Body of pancreas (tissue), 4 donors: Measurements from ENCODE around the gene SLC51B. TPM values are rescaled to one million over a fixed set of nuclear protein-coding genes. Genes with fewer than 3 reads are reported as not detected.

Source experiments
- ATAC-seq: fragments of 150-250 bp; one replicate; pipeline ENCODE4 v1.9.1; 2016
- DNase-seq, 4 donors: peaks; one replicate each; pipeline ENCODE4 v3.0.0-alpha.2; 2019
- H3K27ac ChIP-seq, 4 donors: fragments of 200-600 bp; sonication (generic); 1 replicate in 3 of 4; 2 replicates in 1 of 4; pipeline versions ENCODE4 v1.5.1 to v1.6.1; 2016 to 2019; ENCODE audit warnings: mild to moderate bottlenecking in 1 of 4, mixed read lengths in 1 of 4, moderate library complexity in 1 of 4
- H3K27me3 ChIP-seq, 2 donors: fragments of 200-600 bp; sonication (generic); one replicate each; pipeline ENCODE4 v1.6.0; 2016; ENCODE audit warnings: mild to moderate bottlenecking in 1 of 2
- H3K36me3 ChIP-seq, 2 donors: fragments of 200-600 bp; sonication (generic); replicated peaks in 1 of 2; 2 replicates each; pipeline ENCODE4 v1.5.1; 2016; ENCODE audit warnings: low read depth in 2 of 2; ENCODE audit not compliant: insufficient read depth in 1 of 2
- H3K4me1 ChIP-seq: fragments of 200-600 bp; sonication (generic); one replicate; pipeline ENCODE4 v1.6.0; 2016
- H3K4me3 ChIP-seq, 2 donors: fragments of 200-600 bp; sonication (generic); 1 replicate in 1 of 2; 2 replicates in 1 of 2; pipeline ENCODE4 v1.5.1; 2016 to 2019
- H3K9me3 ChIP-seq, 3 donors: fragments of 200-600 bp; sonication (generic); 1 replicate in 2 of 3; 2 replicates in 1 of 3; pipeline ENCODE4 v1.5.1; 2016
- POLR2A ChIP-seq, 3 donors: fragments of 450-650 bp; IDR thresholded peaks; one replicate each; pipeline ENCODE4 v1.6.1; 2016; ENCODE audit warnings: antibody characterized with exemption in 3 of 3, mild to moderate bottlenecking in 2 of 3
- WGBS, 2 donors: methylation state at CpG; one replicate each; pipeline ENCODE4 v1.1.5; 2017; 5-methylcytosine and 5-hydroxymethylcytosine counted together
- intact Hi-C: fragments of 100-400 bp; cut with DNase I; formaldehyde crosslinking; loops from one replicate; pipeline ENCODE4 v1.15.1; 2023
- total RNA-seq, 2 donors: library from RNA; depleted of rRNA; stranded (reverse); fragments of >200 nt; gene quantifications; one replicate each; pipeline ENCODE4 v1.1.0, GENCODE V29; 2016
- TF ChIP-seq, protein P1 (sequence below), 7 experiments: fragments of 450-650 bp in 4 of 7; fragments of 200-600 bp in 3 of 7; sonication (generic) in 3 of 7; IDR thresholded peaks; one replicate each; pipeline ENCODE4 v1.5.1; 2016 to 2019; ENCODE audit warnings: antibody characterized with exemption in 7 of 7

Gene SLC51B
- total RNA-seq, 2 donors from 2014 or later, result not detected

DNA sequence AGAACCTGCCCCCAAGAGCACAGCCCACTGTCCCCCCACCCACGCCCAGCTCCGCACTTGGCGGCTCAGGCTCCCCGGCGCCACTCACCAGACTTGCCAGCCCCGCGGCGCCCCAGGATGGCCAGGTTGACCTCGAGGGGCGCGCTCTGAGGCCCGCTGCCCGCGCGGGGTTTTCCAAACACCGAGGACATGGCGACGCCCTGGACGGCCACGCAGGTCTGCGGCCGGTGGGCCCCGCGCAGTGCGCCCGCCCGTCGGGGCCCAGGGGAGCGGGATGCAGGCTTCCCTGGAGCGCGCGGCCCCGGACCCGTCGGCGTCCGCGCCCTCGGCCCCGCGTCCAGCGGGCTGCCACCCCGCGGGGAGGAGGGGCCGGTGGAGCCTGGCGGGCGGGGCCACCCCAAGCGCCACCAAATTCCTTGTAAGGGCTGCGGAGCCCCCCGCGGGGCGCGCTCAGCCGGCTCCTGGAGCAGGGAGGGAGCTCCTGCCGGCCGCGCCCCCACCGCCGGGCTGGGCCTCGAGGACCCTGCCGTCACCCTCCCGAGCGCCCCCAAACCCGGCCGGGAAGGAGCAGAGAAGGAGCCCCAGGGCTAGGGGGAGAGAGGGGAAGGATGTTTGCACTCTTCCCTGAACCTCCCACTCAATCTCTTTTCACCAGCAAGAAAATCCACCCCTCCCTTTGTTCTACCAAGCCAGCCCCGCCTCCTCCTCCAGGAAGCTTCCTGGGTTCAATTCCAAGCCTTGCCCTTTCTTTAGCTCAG is 22.6 kb downstream of the SLC51B start, which contains the start of gene RASL12:
Gene RASL12 (minus strand): TSS at position 347 of the 758 bp plus-strand sequence. CDS start 156 bp downstream, at position 191.
- no peak within 1 kb of the TSS for H3K27ac ChIP-seq
- H3K4me3 ChIP-seq, result no peak within 1 kb of the TSS
- intact Hi-C loops, result no loop called here
- H3K27me3 ChIP-seq, result peaks cover 0 to 13% of the 10 kb centered on the region in 2 donors
- no peaks in the 10 kb centered on the region for H3K9me3 ChIP-seq
- TF ChIP-seq, protein P1, sequence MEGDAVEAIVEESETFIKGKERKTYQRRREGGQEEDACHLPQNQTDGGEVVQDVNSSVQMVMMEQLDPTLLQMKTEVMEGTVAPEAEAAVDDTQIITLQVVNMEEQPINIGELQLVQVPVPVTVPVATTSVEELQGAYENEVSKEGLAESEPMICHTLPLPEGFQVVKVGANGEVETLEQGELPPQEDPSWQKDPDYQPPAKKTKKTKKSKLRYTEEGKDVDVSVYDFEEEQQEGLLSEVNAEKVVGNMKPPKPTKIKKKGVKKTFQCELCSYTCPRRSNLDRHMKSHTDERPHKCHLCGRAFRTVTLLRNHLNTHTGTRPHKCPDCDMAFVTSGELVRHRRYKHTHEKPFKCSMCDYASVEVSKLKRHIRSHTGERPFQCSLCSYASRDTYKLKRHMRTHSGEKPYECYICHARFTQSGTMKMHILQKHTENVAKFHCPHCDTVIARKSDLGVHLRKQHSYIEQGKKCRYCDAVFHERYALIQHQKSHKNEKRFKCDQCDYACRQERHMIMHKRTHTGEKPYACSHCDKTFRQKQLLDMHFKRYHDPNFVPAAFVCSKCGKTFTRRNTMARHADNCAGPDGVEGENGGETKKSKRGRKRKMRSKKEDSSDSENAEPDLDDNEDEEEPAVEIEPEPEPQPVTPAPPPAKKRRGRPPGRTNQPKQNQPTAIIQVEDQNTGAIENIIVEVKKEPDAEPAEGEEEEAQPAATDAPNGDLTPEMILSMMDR (IDR thresholded peaks at IDR 0.05), result no peak
- no peak for TF ChIP-seq POLR2A (IDR thresholded peaks at IDR 0.05)
- no peaks in the 10 kb centered on the region for H3K36me3 ChIP-seq
- no peak for ATAC-seq
- DNase-seq, result no peak
- 7 to 22% methylated on average over 18 to 56 of the region's 66 CpGs for WGBS, 2 donors
- H3K4me1 ChIP-seq, result peaks cover 6% of the 10 kb centered on the region

DNA sequence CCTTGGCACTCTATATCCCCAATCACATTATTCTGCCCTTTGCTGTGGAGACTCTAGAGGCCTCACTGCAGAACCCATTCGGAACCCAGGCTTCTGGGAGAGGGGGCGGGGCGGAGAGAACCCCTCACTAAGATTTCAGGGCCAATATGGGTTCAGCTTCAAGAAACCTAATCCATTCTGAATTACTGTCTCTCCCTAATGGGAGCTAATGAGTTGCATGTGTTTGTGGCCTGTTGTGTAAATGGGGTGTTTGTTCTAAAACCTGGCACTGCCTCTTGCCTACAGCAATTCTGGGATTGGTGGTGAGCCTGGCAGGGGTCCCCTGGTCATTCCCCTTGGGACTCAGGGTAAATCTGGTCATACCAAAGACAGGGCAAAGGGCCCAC is 23.2 kb downstream of the SLC51B start:
- TF ChIP-seq POLR2A (IDR thresholded peaks at IDR 0.05), result no peak
- TF ChIP-seq, protein P1 (IDR thresholded peaks at IDR 0.05), result no peak
- Histone ChIP-seq H3K4me1 (peaks cover 6% of the 10 kb centered on the region), H3K4me3 (no peak overlapping the region), H3K27ac (no peak overlapping the region), H3K27me3 (peaks cover 0 to 13% of the 10 kb centered on the region in 2 donors), H3K36me3 (no peaks in the 10 kb centered on the region), H3K9me3 (no peaks in the 10 kb centered on the region)
- ATAC-seq (no peak), DNase-seq (no peak)
- intact Hi-C loops, result no loop called here
- WGBS, 2 donors, result 79 to 89% methylated on average over 3 of the region's 3 CpGs

DNA sequence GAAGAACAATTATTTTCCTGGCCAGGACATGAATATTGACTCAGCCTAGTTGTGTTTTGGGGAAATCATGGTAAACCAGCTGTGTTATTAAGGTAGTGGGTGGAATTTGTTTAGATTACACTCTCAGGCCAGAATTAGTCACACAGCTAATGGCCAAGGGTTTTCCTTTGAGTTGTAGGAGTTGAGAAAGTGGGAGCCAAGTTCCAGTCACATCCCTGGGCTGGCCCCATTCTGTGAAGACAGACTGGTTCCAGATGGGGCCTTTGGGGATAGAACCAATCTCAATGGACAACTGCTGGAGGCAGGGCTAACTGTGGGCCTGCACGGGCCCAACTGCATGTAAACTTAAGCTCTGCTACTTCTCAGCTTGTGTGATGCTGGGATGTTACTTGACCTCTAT is 24.0 kb downstream of the SLC51B start:
- no peaks in the 10 kb centered on the region for H3K36me3 ChIP-seq
- WGBS, 2 donors, result 56 to 78% methylated on average over 1 of the region's 1 CpG
- DNase-seq (peak in 3 of 4 donors; percentile 28 to 60 (median 35)), ATAC-seq (peak; percentile 49)
- H3K9me3 ChIP-seq, result no peaks in the 10 kb centered on the region
- H3K27ac ChIP-seq, result no peak overlapping the region
- intact Hi-C loops, result no loop called here
- TF ChIP-seq, protein P1 (IDR thresholded peaks at IDR 0.05), result no peak
- TF ChIP-seq POLR2A (IDR thresholded peaks at IDR 0.05), result no peak
- peaks cover 6% of the 10 kb centered on the region for H3K4me1 ChIP-seq
- H3K4me3 ChIP-seq, result no peak overlapping the region
- peaks cover 0 to 13% of the 10 kb centered on the region in 2 donors for H3K27me3 ChIP-seq

DNA sequence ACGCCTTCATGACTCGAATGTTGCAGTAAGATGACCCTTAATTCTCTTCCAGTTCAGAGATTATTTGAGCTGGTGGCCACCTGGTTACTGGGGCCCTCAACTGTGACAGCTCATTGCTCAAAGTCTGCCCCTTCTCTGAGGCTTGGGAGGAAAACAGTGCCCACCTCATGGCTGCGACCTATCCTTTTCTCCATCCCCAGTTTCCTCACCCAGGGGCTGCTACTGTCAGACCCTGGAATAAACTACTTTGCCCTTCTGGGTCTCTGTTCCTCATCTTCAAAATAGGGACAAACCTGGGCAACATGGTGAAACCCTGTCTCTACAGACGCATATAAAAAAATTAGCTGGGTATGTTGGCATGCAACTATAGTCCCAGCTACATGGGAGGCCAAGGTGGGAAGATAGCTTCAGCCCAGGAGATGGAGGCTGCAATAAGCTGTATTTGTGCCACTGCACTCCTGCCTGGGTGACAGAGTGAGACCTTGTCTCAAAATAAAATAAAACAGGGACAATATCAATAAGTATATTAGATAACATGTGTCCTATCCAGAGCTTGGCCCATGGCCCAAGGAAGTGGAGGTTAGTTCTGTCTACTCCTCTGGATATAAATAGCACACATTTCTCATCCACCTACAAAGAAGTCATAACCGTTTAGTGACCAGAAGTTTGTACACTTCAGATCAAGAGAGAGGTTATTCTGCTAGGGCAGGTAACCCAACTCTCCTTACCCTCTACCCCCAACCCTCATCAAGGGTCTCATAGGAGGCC is 24.8 kb downstream of the SLC51B start:
- Histone ChIP-seq H3K27ac (no peak overlapping the region), H3K36me3 (no peaks in the 10 kb centered on the region), H3K4me3 (no peak overlapping the region), H3K9me3 (no peaks in the 10 kb centered on the region), H3K4me1 (peaks cover 6% of the 10 kb centered on the region), H3K27me3 (peaks cover 0 to 12% of the 10 kb centered on the region in 2 donors)
- ATAC-seq (no peak), DNase-seq (no peak)
- 63 to 72% methylated on average over 5 of the region's 5 CpGs for WGBS, 2 donors
- TF ChIP-seq, protein P1 (IDR thresholded peaks at IDR 0.05), result no peak
- no peak for TF ChIP-seq POLR2A (IDR thresholded peaks at IDR 0.05)
- intact Hi-C loops, result no loop called here
